Heart right ventricle (tissue), 16 donors: ENCODE results near the gene PLCB1. TPM values are rescaled to one million over a fixed set of nuclear protein-coding genes. Genes with fewer than 3 reads are reported as not detected.
"Not testable (repeated sequence)": the region's sequence is repeated elsewhere in the genome, so short reads cannot be mapped to it uniquely, and the experiment has no call there.

Experiments used
- ATAC-seq, 8 donors: fragments of 200-7000 bp; cut with Tn5 transposase; one replicate each; pipeline ENCODE4 v1.9.1; 2020; ENCODE audit warnings: mild to moderate bottlenecking in 8 of 8, moderate library complexity in 8 of 8, moderate number of reproducible peaks in 1 of 8
- DNase-seq, 2 donors: peaks; one replicate each; pipeline ENCODE4 v3.0.0-alpha.2; 2020
- H3K27ac ChIP-seq, 10 donors: fragments of 200-600 bp; sonication (generic) in 2 of 10; one replicate each; pipeline versions ENCODE4 v1.5.0 to v1.8.0; 2020 to 2022; ENCODE audit warnings: mild to moderate bottlenecking in 3 of 10
- H3K27me3 ChIP-seq, 7 donors: fragments of 200-600 bp; one replicate each; pipeline ENCODE4 v1.8.0; 2021 to 2022; ENCODE audit warnings: mild to moderate bottlenecking in 2 of 7
- H3K36me3 ChIP-seq, 9 donors: fragments of 200-600 bp; sonication (generic) in 1 of 9; one replicate each; pipeline versions ENCODE4 v1.5.0 to v1.8.0; 2020 to 2022; ENCODE audit warnings: mild to moderate bottlenecking in 2 of 9
- H3K4me1 ChIP-seq, 9 donors: fragments of 200-600 bp; sonication (generic) in 1 of 9; one replicate each; pipeline versions ENCODE4 v1.5.0 to v1.8.0; 2020 to 2022; ENCODE audit warnings: mild to moderate bottlenecking in 4 of 9
- H3K4me3 ChIP-seq, 10 donors: fragments of 200-600 bp; sonication (generic) in 2 of 10; one replicate each; pipeline versions ENCODE4 v1.5.0 to v1.8.0; 2020 to 2022; ENCODE audit warnings: mild to moderate bottlenecking in 7 of 10, moderate library complexity in 2 of 10
- H3K9me3 ChIP-seq, 11 donors: fragments of 200-600 bp in 10 of 11; sonication (generic) in 2 of 11; one replicate each; pipeline versions ENCODE4 v1.5.0 to v1.8.0; 2013 to 2022; ENCODE audit warnings: mild to moderate bottlenecking in 2 of 11, control low read depth in 1 of 11, moderate library complexity in 1 of 11
- WGBS, 2 donors: extraction: QIAGEN DNeasy Blood & Tissue Kit; methylation state at CpG; one replicate each; pipeline ENCODE4 v1.1.7; 2013; ENCODE audit warnings: inconsistent platforms in 1 of 2; 5-methylcytosine and 5-hydroxymethylcytosine counted together
- intact Hi-C, 10 donors: fragments of 100-400 bp; cut with DNase I; formaldehyde crosslinking; loops; one replicate each; pipeline versions ENCODE4 v1.11.1 to v1.14.2; 2022
- polyA plus RNA-seq, 2 donors: library from polyadenylated mRNA; stranded (reverse); fragments of 200-250 nt; gene quantifications; one replicate each; pipeline ENCODE4 v1.2.3, GENCODE V29; 2013
- total RNA-seq, 10 donors: library from RNA; stranded (reverse); fragmentation: NEBNext Ultra II Directional in 3 of 10; extraction: Animal tissue kit (Norgen Biotek cat#: 25700) in 3 of 10; gene quantifications; one replicate each; pipeline versions ENCODE4 v1.2.1 to v1.2.4, GENCODE V29; 2021 to 2023
- TF ChIP-seq, protein P1 (sequence below), 9 donors: fragments of 200-600 bp; sonication (generic) in 2 of 9; IDR thresholded peaks; one replicate each; pipeline versions ENCODE4 v1.5.0 to v1.8.0; 2021 to 2022; ENCODE audit warnings: antibody characterized with exemption in 9 of 9, mild to moderate bottlenecking in 5 of 9, moderate library complexity in 1 of 9
- donor health status: Arrhythmogenic right ventricular cardiomyopathy.
- donor health status: ischemic (EF 13 %, LVEDD 7.1; RV severe dilation, severe dysfunction).
- donor health status: healthy with polysubstance abuse.
- donor health status: DM: no; HTN: yes; CAD: no.
- donor health status: DM: no; HTN: no; CAD: no.
- donor health status: ischemic (EF 25% LVEDD 6.9; RV normal size, moderate dysfunction).
- donor health status: ischemic (EF 25% LVEDD 5.7; RV mildly dilated, moderate dysfunction).
- donor health status: healthy.
- donor health status: DM: yes; HTN: yes; CAD: no.
- donor health status: Ischemic cardiomyopathy.
- donor health status: ischemic (EF 35%, LVEDD 5.7; RV mildly dilated, moderate dysfunction).
- donor health status: nonischemic (EF 11% LVEDD 7.7; RV severe dilation, severe dysfunction).
- donor health status: DM: yes; HTN: yes; CAD: no.
- donor health status: PGD.
- donor health status: ischemic (EF 29% LVEDD 5.4; RV normal size, mild dysfunction).
- donor health status: nonischemic (EF 23%, LVEDD 6.1; RV moderate dilation, normal function).

Gene PLCB1
- total and polyA plus RNA-seq, 12 donors = 2.2 to 12.7 (median 7.1) TPM

- DNase-seq (no peak), ATAC-seq (no peak)
- H3K9me3 ChIP-seq = no peaks in the 10 kb centered on the region
- H3K4me3 ChIP-seq = no peak overlapping the region
- H3K27ac ChIP-seq = no peak overlapping the region
- intact Hi-C loops = no loop called here
- TF ChIP-seq, protein P1, sequence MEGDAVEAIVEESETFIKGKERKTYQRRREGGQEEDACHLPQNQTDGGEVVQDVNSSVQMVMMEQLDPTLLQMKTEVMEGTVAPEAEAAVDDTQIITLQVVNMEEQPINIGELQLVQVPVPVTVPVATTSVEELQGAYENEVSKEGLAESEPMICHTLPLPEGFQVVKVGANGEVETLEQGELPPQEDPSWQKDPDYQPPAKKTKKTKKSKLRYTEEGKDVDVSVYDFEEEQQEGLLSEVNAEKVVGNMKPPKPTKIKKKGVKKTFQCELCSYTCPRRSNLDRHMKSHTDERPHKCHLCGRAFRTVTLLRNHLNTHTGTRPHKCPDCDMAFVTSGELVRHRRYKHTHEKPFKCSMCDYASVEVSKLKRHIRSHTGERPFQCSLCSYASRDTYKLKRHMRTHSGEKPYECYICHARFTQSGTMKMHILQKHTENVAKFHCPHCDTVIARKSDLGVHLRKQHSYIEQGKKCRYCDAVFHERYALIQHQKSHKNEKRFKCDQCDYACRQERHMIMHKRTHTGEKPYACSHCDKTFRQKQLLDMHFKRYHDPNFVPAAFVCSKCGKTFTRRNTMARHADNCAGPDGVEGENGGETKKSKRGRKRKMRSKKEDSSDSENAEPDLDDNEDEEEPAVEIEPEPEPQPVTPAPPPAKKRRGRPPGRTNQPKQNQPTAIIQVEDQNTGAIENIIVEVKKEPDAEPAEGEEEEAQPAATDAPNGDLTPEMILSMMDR (IDR thresholded peaks at IDR 0.05) = no peak
- peaks cover 0 to 34% (median 21%) of the 10 kb centered on the region in 9 donors for H3K4me1 ChIP-seq
- H3K27me3 ChIP-seq = no peaks in the 10 kb centered on the region
- H3K36me3 ChIP-seq = no peaks in the 10 kb centered on the region
- 97 to 98% methylated on average over 3 of the region's 3 CpGs for WGBS, 2 donors
These were observed 210.3 kb downstream of the PLCB1 start for GRCh38 chr20:8342391-8342790.

DNA sequence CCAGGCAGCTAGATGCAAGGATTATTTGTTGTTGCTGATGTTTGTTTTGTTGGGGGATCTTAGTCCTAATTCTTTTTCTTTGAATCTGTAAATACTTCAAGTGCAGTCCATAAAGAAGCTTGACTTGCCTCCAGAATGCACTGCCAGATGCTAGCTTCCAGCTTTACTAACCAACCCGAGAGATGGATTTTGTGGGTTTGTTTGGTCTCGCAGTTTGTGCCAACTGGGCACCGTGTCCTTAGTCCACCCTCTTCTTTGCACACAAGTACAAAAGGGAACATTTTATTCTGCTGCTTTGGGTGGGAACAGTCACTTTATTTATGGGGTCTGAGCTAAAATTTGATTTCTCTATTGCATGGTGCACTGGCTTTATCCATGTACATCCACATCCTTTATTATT is 212.0 kb downstream of the PLCB1 start:
- peaks cover 0 to 48% (median 21%) of the 10 kb centered on the region in 9 donors for H3K4me1 ChIP-seq
- H3K9me3 ChIP-seq = no peaks in the 10 kb centered on the region
- ATAC-seq (no peak), DNase-seq (no peak)
- 88 to 90% methylated on average over 3 of the region's 3 CpGs for WGBS, 2 donors
- no peak overlapping the region for H3K27ac ChIP-seq
- intact Hi-C loops = no loop called here
- no peaks in the 10 kb centered on the region for H3K36me3 ChIP-seq
- no peaks in the 10 kb centered on the region for H3K27me3 ChIP-seq
- H3K4me3 ChIP-seq = no peak overlapping the region
- TF ChIP-seq, protein P1 (IDR thresholded peaks at IDR 0.05) = no peak

- Histone ChIP-seq H3K4me3 (no peak overlapping the region), H3K4me1 (peaks cover 0 to 48% (median 21%) of the 10 kb centered on the region in 9 donors), H3K27me3 (no peaks in the 10 kb centered on the region), H3K36me3 (no peaks in the 10 kb centered on the region), H3K27ac (no peak overlapping the region), H3K9me3 (no peaks in the 10 kb centered on the region)
- 83 to 88% methylated on average over 5 of the region's 5 CpGs for WGBS, 2 donors
- DNase-seq = no peak
- intact Hi-C loops = no loop called here
- TF ChIP-seq, protein P1 (IDR thresholded peaks at IDR 0.05) = no peak
- no peak for ATAC-seq
These were observed 212.6 kb downstream of the PLCB1 start for GRCh38 chr20:8344631-8345030.

- H3K27me3 ChIP-seq = no peaks in the 10 kb centered on the region
These were observed 214.7 kb downstream of the PLCB1 start for GRCh38 chr20:8346700-8347270.

DNA sequence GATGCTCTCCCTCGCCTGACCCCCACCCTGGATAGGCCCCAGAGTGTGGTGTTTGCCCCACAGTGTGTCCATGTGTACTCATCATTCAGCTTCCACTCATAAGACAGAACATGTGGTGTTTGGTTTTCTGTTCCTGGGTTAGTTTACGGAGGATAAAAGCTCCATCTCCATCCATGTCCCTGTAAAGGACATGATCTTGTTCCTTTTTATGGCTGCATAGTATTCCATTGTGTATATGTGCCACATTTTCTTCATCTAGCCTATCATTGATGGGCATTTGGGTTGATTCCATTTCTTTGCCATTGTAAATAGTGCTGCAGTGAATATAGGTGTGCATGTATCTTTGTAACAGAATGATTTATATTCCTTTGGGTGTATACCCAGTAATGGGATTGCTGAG is 218.2 kb downstream of the PLCB1 start:
- 92 to 94% methylated on average over 2 of the region's 2 CpGs for WGBS, 2 donors
- H3K27ac ChIP-seq, H3K27me3 ChIP-seq, H3K36me3 ChIP-seq, H3K9me3 ChIP-seq, DNase-seq, H3K4me3 ChIP-seq, ATAC-seq, intact Hi-C loops: not testable (repeated sequence)
- H3K4me1 ChIP-seq = peaks cover 0 to 41% (median 20%) of the 10 kb centered on the region in 9 donors

More at GRCh38 chr20:8346700-8347270, 214.7 kb downstream of the PLCB1 start:
- Histone ChIP-seq H3K9me3 (peaks cover 0 to 5% (median 0%) of the 10 kb centered on the region in 11 donors), H3K36me3 (no peaks in the 10 kb centered on the region), H3K27ac (peak overlapping the region in 3 of 10 donors; percentile 14 to 23 (median 18)), H3K4me1 (peaks cover 0 to 48% (median 21%) of the 10 kb centered on the region in 9 donors), H3K4me3 (no peak overlapping the region)
- ATAC-seq (peak in 3 of 8 donors; percentile 38 to 68 (median 64)), DNase-seq (no peak)
- intact Hi-C loops = no loop called here
- WGBS, 2 donors = 39 to 65% methylated on average over 1 of the region's 1 CpG
- TF ChIP-seq, protein P1 (IDR thresholded peaks at IDR 0.05) = no peak
